ENCODE data around the gene MRM3.
A peak's percentile ranks its signal among the peaks of the same experiment; 100 is the strongest.
"Not testable (repeated sequence)": the region's sequence is repeated elsewhere in the genome, so short reads cannot be mapped to it uniquely, and the experiment has no call there.

MRM3 gene

DNA sequence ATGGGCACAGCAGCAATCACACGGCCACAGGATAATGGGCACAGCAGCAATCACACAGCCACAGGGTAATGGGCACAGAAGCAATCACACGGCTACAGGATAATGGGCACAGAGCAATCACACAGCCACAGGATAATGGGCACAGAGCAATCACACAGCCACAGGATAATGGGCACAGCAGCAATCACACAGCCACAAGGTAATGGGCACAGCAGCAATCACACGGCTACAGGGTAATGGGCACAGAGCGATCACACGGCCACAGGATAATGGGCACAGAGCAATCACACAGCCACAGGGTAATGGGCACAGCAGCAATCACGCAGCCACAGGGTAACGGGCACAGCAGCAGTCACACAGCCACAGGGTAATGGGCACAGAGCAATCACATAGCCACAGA is 32.8 kb upstream of the MRM3 start:
- Mint-ChIP-seq H3K4me1 (ENCODE audit: low read depth) (peaks cover 22% of the 10 kb centered on the region), H3K4me3 (peak overlapping the region; percentile 56), H3K27ac (peak overlapping the region; percentile 21), H3K36me3 (ENCODE audit: low read depth) (peaks cover 44% of the 10 kb centered on the region)
- H3K27me3 Mint-ChIP-seq (ENCODE audit: low read depth); DNase-seq (ENCODE audit: low spot score); H3K9me3 Mint-ChIP-seq: not testable (repeated sequence)

DNA sequence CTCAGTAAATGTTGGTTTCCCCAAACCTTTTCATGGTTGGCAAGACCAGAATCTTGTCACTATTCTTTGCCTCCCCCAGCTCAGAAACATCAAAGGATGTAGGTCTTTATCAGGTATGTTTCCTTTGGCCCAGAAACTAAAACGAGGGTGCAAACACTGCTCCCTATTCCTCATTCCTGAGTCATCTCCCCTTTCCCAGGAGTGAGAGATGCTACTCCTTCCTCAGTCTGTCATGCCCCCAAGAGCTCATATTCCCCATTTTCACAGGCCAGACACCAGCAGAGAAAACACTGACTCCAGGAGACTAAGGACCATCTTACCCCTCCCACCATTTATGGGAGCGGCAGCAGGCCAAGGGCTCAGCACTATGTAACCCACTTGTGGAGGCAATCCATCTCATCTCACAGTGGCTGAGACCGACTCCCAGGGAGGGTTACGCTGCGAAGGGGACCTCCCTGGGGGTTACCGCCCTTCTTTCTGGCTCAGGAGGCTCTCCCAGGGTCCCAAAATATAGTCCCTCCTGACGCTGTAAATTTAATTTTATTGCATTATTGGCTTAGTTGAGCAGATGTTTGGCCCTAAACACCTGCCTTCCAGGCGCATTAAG is 31.6 kb upstream of the MRM3 start:
- H3K4me3 Mint-ChIP-seq = peak overlapping the region; percentile 97
- H3K36me3 Mint-ChIP-seq (ENCODE audit: low read depth) = peaks cover 42% of the 10 kb centered on the region
- peaks cover 21% of the 10 kb centered on the region for H3K4me1 Mint-ChIP-seq (ENCODE audit: low read depth)
- no peak for DNase-seq (ENCODE audit: low spot score)
- H3K27me3 Mint-ChIP-seq (ENCODE audit: low read depth) = no peaks in the 10 kb centered on the region
- H3K27ac Mint-ChIP-seq = no peak overlapping the region
- peaks cover 5% of the 10 kb centered on the region for H3K9me3 Mint-ChIP-seq

GRCh38 chr17:751269-752001 is 30.7 kb upstream of the MRM3 start:
- H3K36me3 Mint-ChIP-seq (ENCODE audit: low read depth) = peaks cover 43% of the 10 kb centered on the region
- H3K4me3 Mint-ChIP-seq = peak overlapping the region; percentile 97
- H3K27me3 Mint-ChIP-seq (ENCODE audit: low read depth) = no peaks in the 10 kb centered on the region
- H3K27ac Mint-ChIP-seq = peak overlapping the region; percentile 93
- peaks cover 5% of the 10 kb centered on the region for H3K9me3 Mint-ChIP-seq
- peaks cover 21% of the 10 kb centered on the region for H3K4me1 Mint-ChIP-seq (ENCODE audit: low read depth)
- peak; percentile 46 for DNase-seq (ENCODE audit: low spot score)

GRCh38 chr17:752002-752619 is 30.0 kb upstream of the MRM3 start, which contains the start of gene GEMIN4:
TSS of gene GEMIN4 (minus strand) at chr17:752264. CDS start at chr17:752142, 122 bp downstream.
- Mint-ChIP-seq H3K27me3 (ENCODE audit: low read depth) (no peaks in the 10 kb centered on the region), H3K4me3 (peak within 1 kb of the TSS; percentile 97), H3K9me3 (peaks cover 5% of the 10 kb centered on the region), H3K36me3 (ENCODE audit: low read depth) (peaks cover 44% of the 10 kb centered on the region), H3K4me1 (ENCODE audit: low read depth) (peaks cover 21% of the 10 kb centered on the region), H3K27ac (peak within 1 kb of the TSS; percentile 97)
- peak; percentile 97 for DNase-seq (ENCODE audit: low spot score)

DNA sequence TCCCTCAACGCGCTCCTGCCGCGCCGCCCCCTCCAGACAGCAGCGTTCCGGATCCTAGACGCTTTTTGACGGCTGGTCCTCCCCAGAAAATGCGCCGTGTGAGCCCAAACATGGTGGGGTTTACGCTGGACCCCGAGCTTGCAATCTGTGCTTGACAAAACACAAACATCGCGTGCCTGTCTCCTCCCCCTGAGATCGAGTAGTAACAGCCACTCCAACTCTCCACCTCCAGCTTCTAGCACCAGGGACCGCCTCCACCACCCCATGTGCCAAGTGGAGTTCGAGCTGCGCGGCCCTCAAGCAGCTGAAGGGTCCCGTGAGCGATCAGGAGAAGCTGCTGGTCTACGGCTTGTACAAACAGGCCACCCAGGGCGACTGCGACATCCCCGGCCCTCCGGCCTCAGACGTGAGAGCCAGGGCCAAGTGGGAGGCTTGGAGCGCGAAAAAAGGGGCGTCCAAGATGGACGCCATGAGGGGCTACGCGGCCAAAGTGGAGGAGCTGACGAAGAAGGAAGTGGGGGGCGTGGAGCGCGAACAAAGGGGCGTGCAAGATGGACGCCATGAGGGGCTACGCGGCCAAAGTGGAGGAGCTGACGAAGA is 29.4 kb upstream of the MRM3 start:
- H3K9me3 Mint-ChIP-seq = peaks cover 5% of the 10 kb centered on the region

DNA sequence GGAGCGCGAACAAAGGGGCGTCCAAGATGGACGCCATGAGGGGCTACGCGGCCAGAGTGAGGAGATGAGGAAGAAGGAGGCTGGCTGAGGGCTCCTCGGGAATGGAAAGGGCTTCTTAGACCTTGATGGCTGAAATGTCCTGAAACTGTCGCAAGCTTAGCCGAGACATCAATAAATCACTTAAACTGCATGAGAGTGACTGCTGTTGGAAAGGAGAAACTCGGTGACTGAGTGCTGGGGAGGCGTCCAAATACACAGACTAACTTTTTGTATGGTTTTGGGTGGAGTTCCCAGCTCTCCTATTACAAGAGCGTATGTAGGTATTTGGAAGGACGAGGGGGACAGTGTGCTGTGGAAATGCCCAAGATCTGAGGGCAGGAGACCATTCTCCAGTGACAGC is 28.7 kb upstream of the MRM3 start:
- H3K4me3 Mint-ChIP-seq = peak overlapping the region; percentile 63
- DNase-seq (ENCODE audit: low spot score) = no peak
- H3K9me3 Mint-ChIP-seq = peaks cover 5% of the 10 kb centered on the region
- no peaks in the 10 kb centered on the region for H3K27me3 Mint-ChIP-seq (ENCODE audit: low read depth)
- H3K36me3 Mint-ChIP-seq (ENCODE audit: low read depth) = peaks cover 34% of the 10 kb centered on the region
- H3K27ac Mint-ChIP-seq = peak overlapping the region; percentile 63
- peaks cover 21% of the 10 kb centered on the region for H3K4me1 Mint-ChIP-seq (ENCODE audit: low read depth)

More for the DNA sequence above, 29.4 kb upstream of the MRM3 start:
- Mint-ChIP-seq H3K27ac (peak overlapping the region; percentile 97), H3K4me1 (ENCODE audit: low read depth) (peaks cover 21% of the 10 kb centered on the region), H3K36me3 (ENCODE audit: low read depth) (peaks cover 41% of the 10 kb centered on the region), H3K4me3 (peak overlapping the region; percentile 92), H3K27me3 (ENCODE audit: low read depth) (no peaks in the 10 kb centered on the region)
- DNase-seq (ENCODE audit: low spot score) = no peak

DNA sequence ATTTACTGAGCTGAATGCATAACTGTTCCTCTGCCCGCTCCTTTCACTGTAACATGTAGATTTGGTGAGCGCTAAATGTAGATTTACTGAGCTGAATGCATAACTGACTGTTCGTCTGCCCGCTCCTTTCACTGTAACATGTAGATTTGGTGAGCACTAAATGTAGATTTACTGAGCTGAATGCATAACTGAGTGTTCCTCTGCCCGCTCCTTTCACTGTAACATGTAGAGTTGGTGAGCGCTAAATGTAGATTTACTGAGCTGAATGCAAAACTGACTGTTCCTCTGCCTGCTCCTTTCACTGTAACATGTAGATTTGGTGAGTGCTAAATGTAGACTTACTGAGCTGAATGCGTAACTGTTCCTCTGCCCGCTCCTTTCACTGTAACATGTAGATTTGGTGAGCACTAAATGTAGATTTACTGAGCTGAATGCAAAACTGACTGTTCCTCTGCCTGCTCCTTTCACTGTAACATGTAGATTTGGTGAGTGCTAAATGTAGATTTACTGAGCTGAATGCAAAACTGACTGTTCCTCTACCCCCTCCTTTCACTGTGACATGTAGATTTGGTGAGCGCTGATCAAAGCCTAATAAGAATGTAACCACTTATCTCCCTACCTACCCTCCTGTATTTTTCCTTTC is 26.7 kb upstream of the MRM3 start:
- not testable (repeated sequence) for H3K4me3 Mint-ChIP-seq; H3K27me3 Mint-ChIP-seq (ENCODE audit: low read depth); DNase-seq (ENCODE audit: low spot score); H3K27ac Mint-ChIP-seq; H3K9me3 Mint-ChIP-seq
- peaks cover 11% of the 10 kb centered on the region for H3K4me1 Mint-ChIP-seq (ENCODE audit: low read depth)
- peaks cover 27% of the 10 kb centered on the region for H3K36me3 Mint-ChIP-seq (ENCODE audit: low read depth)

DNA sequence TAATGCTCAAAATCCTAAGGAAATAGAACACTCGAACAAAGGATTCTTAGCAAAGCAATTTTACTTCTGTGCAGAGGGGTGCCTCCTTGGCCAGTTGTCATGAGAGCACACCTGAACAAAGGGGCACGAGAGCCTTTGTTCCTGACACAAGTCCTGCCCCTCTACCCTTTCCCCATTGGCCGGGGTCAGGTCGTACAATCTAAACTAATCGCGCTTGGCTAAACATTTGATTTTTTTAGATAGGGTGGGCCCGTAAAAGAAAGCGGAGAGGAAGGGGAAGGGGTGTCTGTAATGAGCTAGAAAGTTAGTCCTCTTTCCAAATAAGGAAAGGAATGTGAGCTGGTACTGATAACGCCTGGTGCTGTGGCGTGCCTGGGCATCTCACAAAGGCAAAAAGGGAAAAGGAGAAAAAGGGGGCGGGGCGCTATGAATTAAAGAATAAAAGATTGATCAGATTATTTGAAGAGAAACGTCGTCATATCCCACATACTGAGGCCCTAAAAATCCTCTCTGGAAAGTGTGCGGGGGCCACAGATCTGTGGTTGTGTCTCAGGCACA is 26.1 kb upstream of the MRM3 start:
- H3K9me3 Mint-ChIP-seq; H3K4me3 Mint-ChIP-seq; DNase-seq (ENCODE audit: low spot score); H3K27ac Mint-ChIP-seq; H3K4me1 Mint-ChIP-seq (ENCODE audit: low read depth); H3K27me3 Mint-ChIP-seq (ENCODE audit: low read depth): not testable (repeated sequence)
- peaks cover 25% of the 10 kb centered on the region for H3K36me3 Mint-ChIP-seq (ENCODE audit: low read depth)

- Mint-ChIP-seq H3K27me3 (ENCODE audit: low read depth) (no peaks in the 10 kb centered on the region), H3K36me3 (ENCODE audit: low read depth) (peaks cover 44% of the 10 kb centered on the region), H3K27ac (no peak overlapping the region), H3K4me3 (no peak overlapping the region), H3K9me3 (no peaks in the 10 kb centered on the region), H3K4me1 (ENCODE audit: low read depth) (no peaks in the 10 kb centered on the region)
- no peak for DNase-seq (ENCODE audit: low spot score)
Observed at GRCh38 chr17:759964-760363, 22.2 kb upstream of the MRM3 start.

- Mint-ChIP-seq H3K9me3 (no peaks in the 10 kb centered on the region), H3K27me3 (ENCODE audit: low read depth) (no peaks in the 10 kb centered on the region), H3K27ac (no peak overlapping the region), H3K36me3 (ENCODE audit: low read depth) (peaks cover 48% of the 10 kb centered on the region), H3K4me1 (ENCODE audit: low read depth) (no peaks in the 10 kb centered on the region), H3K4me3 (no peak overlapping the region)
- no peak for DNase-seq (ENCODE audit: low spot score)
Observed at GRCh38 chr17:760371-760770, 21.8 kb upstream of the MRM3 start.

DNA sequence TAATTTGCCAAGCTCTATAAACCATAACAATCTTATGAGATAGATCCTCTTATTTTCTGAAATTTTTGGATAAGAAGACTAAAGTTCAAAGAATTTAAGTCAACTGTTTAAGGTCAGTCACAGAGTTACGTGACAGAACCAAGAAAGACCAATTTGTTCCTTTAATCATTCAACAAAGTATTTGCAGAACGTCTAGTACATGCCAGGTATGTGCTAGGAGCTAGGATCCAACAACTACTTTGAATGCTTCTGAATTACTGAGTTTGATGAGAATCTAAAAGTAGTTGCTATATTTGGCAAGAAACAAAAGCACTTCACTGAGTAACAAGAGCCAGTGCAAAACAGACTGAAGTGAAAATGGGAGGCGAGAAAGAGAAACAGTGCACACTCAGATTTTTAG is 15.1 kb upstream of the MRM3 start:
- Mint-ChIP-seq H3K9me3 (no peaks in the 10 kb centered on the region), H3K27me3 (ENCODE audit: low read depth) (no peaks in the 10 kb centered on the region), H3K27ac (no peak overlapping the region), H3K36me3 (ENCODE audit: low read depth) (peaks cover 57% of the 10 kb centered on the region), H3K4me3 (no peak overlapping the region), H3K4me1 (ENCODE audit: low read depth) (no peaks in the 10 kb centered on the region)
- no peak for DNase-seq (ENCODE audit: low spot score)

- peaks cover 67% of the 10 kb centered on the region for H3K36me3 Mint-ChIP-seq (ENCODE audit: low read depth)
- no peaks in the 10 kb centered on the region for H3K27me3 Mint-ChIP-seq (ENCODE audit: low read depth)
- H3K4me1 Mint-ChIP-seq (ENCODE audit: low read depth) = peaks cover 10% of the 10 kb centered on the region
- H3K4me3 Mint-ChIP-seq = no peak overlapping the region
- no peak overlapping the region for H3K27ac Mint-ChIP-seq
- H3K9me3 Mint-ChIP-seq = no peaks in the 10 kb centered on the region
- no peak for DNase-seq (ENCODE audit: low spot score)
Observed at GRCh38 chr17:773016-773415, 9.1 kb upstream of the MRM3 start.

GRCh38 chr17:773467-774312 is 8.5 kb upstream of the MRM3 start:
- peaks cover 70% of the 10 kb centered on the region for H3K36me3 Mint-ChIP-seq (ENCODE audit: low read depth)
- H3K9me3 Mint-ChIP-seq = no peaks in the 10 kb centered on the region
- DNase-seq (ENCODE audit: low spot score) = peak; percentile 25
- no peak overlapping the region for H3K4me3 Mint-ChIP-seq
- H3K27me3 Mint-ChIP-seq (ENCODE audit: low read depth) = no peaks in the 10 kb centered on the region
- no peak overlapping the region for H3K27ac Mint-ChIP-seq
- H3K4me1 Mint-ChIP-seq (ENCODE audit: low read depth) = peaks cover 10% of the 10 kb centered on the region
